T-helper 2 cell treated with Interferon-gamma antibody and Interleukin-4, amounts not matched to agents 100 ng/mL and 5 ng/mL, for 36 hours (primary cell): Measurements from ENCODE around the gene GLYAT. TPM values are rescaled to one million over a fixed set of nuclear protein-coding genes. Genes with fewer than 3 reads are reported as not detected.
"Not testable (repeated sequence)": the region's sequence is repeated elsewhere in the genome, so short reads cannot be mapped to it uniquely, and the experiment has no call there.

Source experiments
- intact Hi-C: fragments of 100-400 bp; cut with micrococcal nuclease; formaldehyde crosslinking; loops from one replicate; pipeline ENCODE4 v1.15.1; 2023
- total RNA-seq: library from RNA; stranded (reverse); gene quantifications from 2 replicates; pipeline ENCODE4 v1.2.3, GENCODE V29; 2022

The GLYAT gene
- total RNA-seq, 1 donor from 2014 or later = not detected

GRCh38 chr11:58744988-58745704 is 13.4 kb upstream of the GLYAT start:
- intact Hi-C loops = no loop called here

GRCh38 chr11:58742981-58743880 is 11.5 kb upstream of the GLYAT start:
- intact Hi-C loops = no loop called here

- intact Hi-C loops = no loop called here
Measured at GRCh38 chr11:58742140-58742539, 10.4 kb upstream of the GLYAT start.

- intact Hi-C loops = no loop called here
Measured at GRCh38 chr11:58741127-58741526, 9.4 kb upstream of the GLYAT start.

GRCh38 chr11:58740447-58740846 is 8.7 kb upstream of the GLYAT start:
- intact Hi-C loops = no loop called here

GRCh38 chr11:58739725-58740430 is 8.1 kb upstream of the GLYAT start:
- intact Hi-C loops = no loop called here

- intact Hi-C loops = no loop called here
Measured at GRCh38 chr11:58734681-58735490, 3.1 kb upstream of the GLYAT start.

GRCh38 chr11:58730507-58731089 is 1.1 kb downstream of the GLYAT start:
- intact Hi-C loops = no loop called here

GRCh38 chr11:58727415-58727797 is 4.3 kb downstream of the GLYAT start:
- intact Hi-C loops = no loop called here

GRCh38 chr11:58726737-58727414 is 4.9 kb downstream of the GLYAT start:
- intact Hi-C loops = no loop called here

- intact Hi-C loops = no loop called here
Measured at GRCh38 chr11:58719406-58720117, 12.2 kb downstream of the GLYAT start.

- intact Hi-C loops = no loop called here
Measured at GRCh38 chr11:58712531-58712930, 19.2 kb downstream of the GLYAT start.

GRCh38 chr11:58711832-58712231 is 19.9 kb downstream of the GLYAT start:
- intact Hi-C loops = no loop called here

- intact Hi-C loops = no loop called here
Measured at GRCh38 chr11:58707767-58708166, 24.0 kb downstream of the GLYAT start.

GRCh38 chr11:58696825-58697224 is 34.9 kb downstream of the GLYAT start:
- intact Hi-C loops = not testable (repeated sequence)

- intact Hi-C loops = no loop called here
Measured at GRCh38 chr11:58693026-58693425, 38.7 kb downstream of the GLYAT start.

GRCh38 chr11:58691675-58692074 is 40.1 kb downstream of the GLYAT start:
- intact Hi-C loops = no loop called here

GRCh38 chr11:58688789-58689503 is 42.8 kb downstream of the GLYAT start:
- intact Hi-C loops = loop anchor here (5.0 kb wide), 1 partner anchor 83 kb away; no protein-coding TSS in a partner anchor
